T follicular helper cell (primary cell): Measurements from ENCODE around the gene CFAP74.
A peak's percentile ranks its signal among the peaks of the same experiment; 100 is the strongest.
"Not testable (repeated sequence)": the region's sequence is repeated elsewhere in the genome, so short reads cannot be mapped to it uniquely, and the experiment has no call there.

Source experiments
- DNase-seq: peaks from one replicate; pipeline ENCODE4 v3.0.0-alpha.2; 2020; ENCODE audit warnings: low read depth

Gene CFAP74

GRCh38 chr1:1893997-1894353 is 109.6 kb downstream of the CFAP74 start:
- DNase-seq, result no peak

- no peak for DNase-seq
Observed at GRCh38 chr1:1893291-1893985, 110.1 kb downstream of the CFAP74 start.

DNA sequence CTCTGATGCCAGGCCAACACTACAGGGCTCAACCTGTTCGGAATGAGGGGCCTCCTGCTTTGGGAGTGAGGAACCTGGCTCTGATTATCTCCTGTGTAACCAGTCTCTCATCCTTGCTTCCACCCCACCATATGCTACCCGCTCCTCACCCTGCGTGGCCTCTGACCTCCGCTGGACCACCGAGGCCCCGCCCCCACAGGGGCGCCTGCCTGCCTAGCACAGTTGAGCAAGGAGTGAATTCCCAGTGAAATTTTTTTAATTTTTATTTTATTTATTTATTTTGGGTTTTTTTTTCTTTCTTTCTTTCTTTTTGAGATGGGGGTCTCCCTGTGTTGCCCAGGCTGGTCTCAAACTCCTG is 110.8 kb downstream of the CFAP74 start:
- no peak for DNase-seq

- DNase-seq, result no peak
Observed at GRCh38 chr1:1892079-1892762, 111.4 kb downstream of the CFAP74 start.

GRCh38 chr1:1891349-1892078 is 112.1 kb downstream of the CFAP74 start:
- peak; percentile 82 for DNase-seq

- DNase-seq, result peak; percentile 82
Observed at GRCh38 chr1:1890506-1891348, 112.9 kb downstream of the CFAP74 start, which contains the start of gene GNB1. GNB1 (minus strand) TSS chr1:1891087; CDS start chr1:1825453, 65,634 bp downstream.

- peak; percentile 24 for DNase-seq
Observed at GRCh38 chr1:1889847-1890505, 113.6 kb downstream of the CFAP74 start.

DNA sequence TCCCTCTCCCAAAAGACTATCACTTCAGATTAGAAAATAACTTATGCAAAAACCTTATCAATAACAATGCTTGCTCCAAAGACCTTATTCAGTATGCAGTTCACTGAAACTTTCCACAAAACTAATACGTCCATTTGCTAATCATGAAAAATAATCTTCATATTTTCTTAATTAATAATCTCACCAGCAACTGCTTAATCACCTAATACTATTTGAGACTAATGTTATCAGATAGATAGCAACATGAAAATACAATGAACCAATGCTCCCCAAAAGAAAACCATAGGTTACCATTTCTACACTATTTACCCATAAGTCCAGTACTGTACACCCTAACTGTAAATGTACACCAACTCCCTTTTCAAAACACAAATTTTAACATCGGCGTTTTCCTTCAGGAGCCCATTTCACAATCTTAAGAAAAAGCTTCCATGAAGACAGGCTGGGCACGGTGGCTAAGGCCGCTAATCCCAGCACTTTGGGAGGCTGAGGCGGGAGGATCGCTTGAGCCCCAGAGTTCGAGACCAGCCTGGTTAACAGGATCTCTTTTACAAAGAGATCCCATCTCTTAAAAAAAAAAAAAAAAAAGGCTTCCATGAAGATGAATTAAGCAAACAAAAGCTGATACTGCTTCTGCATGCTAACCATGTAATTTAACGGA is 114.4 kb downstream of the CFAP74 start:
- DNase-seq, result no peak

- DNase-seq, result not testable (repeated sequence)
Observed at GRCh38 chr1:1883890-1884289, 119.7 kb downstream of the CFAP74 start.

DNA sequence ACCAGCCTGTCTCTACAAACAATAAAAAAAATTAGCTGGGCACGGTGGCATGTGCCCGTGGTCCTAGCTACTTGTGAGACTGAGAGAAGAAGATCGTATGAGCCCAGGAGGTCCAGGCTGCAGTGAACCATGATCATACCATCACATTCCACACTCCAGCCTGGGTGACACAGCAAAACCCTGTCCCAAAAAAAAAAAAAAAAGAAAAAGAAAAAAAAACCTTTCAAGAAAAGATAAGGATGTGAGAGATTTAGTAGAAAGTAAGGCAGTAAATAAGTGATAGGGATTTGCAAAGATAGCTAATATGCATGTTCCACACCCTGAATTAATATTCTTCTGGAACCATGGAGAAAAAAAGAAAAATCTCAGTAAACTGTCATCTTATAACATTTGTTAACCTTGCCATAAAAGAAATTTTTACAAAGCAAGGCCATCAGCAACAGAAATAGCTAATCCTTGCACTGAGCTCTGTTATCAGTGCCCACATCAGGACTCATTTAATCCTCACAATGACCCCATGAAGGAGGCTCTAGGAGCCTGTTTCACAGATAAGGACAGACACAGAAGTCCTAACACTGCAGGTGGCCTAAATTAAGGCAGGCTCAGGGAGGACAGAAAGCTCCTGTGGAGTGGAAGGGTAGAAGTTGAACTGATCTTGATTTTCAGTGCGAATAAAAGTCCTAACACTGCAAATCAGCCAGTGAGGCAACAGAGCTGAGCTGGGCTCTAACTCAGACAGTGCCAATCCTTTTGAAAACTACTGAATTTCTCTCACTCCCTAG is 120.3 kb downstream of the CFAP74 start:
- DNase-seq, result no peak

- DNase-seq, result no peak
Observed at GRCh38 chr1:1881727-1882126, 121.9 kb downstream of the CFAP74 start.

- no peak for DNase-seq
Observed at GRCh38 chr1:1880617-1881312, 122.8 kb downstream of the CFAP74 start.

DNA sequence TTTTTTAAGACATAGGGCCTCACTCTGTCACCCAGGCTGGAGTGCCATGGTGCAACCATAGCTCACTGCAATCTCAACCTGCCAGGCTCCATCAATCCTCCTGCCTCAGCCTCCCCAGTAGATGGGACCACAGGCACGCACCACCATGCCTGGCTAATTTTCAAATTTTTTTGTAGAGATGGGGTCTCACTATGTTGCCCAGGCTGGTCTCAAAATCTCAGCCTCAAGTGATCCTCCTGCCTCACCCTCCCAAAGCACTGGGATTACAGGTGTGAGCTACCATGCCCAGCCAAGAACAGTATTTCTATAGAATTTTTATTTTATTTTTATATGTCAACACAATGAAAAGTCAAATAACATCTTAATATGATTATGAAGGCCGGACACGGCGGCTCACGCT is 123.6 kb downstream of the CFAP74 start:
- no peak for DNase-seq

DNA sequence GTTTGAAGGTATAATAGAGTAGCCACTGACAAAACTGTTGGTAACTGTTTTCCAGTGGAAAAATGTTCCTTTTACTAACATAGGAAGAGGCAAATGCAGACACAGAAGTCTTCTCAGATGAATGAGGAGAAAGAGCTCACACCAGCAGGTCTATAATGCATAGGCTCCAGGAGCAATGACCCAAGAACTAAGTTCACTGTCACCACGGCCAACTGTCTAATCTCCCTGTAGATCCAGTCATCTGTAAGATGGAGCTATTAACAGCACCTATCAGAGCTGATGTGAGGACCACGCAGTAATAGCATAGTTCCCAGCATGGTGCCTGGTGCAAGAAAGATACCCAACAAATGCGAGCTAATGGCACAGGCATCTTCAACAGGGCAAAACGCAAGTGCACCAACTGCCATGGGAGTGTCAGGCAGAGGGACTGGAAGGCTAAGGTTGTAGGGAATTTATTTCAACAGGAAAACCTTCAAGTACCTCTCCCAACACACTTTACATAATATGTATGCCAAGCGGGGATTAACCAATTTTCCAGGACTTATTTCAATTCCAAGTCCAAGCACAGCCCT is 125.6 kb downstream of the CFAP74 start:
- DNase-seq, result no peak

- no peak for DNase-seq
Observed at GRCh38 chr1:1876335-1876930, 127.2 kb downstream of the CFAP74 start.

GRCh38 chr1:1875932-1876331 is 127.7 kb downstream of the CFAP74 start:
- no peak for DNase-seq

DNA sequence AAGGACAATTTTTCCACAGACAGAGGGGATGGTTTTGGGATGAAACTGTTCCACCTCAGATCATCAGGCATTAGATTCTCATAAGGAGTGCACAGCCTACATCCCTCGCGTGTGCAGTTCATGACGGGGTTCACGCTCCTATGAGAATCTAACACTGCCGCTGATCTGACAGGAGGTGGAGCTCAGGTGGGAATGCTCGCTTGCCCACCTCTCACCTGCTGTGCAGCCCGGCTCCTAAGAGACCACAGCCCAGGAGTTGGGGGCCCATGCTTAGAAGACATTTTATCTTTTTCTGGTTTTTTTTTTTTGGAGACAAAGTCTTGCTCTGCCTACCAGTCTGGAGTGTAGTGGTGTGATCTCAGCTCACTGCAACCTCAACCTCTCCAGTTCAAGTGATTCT is 128.7 kb downstream of the CFAP74 start:
- DNase-seq, result no peak

DNA sequence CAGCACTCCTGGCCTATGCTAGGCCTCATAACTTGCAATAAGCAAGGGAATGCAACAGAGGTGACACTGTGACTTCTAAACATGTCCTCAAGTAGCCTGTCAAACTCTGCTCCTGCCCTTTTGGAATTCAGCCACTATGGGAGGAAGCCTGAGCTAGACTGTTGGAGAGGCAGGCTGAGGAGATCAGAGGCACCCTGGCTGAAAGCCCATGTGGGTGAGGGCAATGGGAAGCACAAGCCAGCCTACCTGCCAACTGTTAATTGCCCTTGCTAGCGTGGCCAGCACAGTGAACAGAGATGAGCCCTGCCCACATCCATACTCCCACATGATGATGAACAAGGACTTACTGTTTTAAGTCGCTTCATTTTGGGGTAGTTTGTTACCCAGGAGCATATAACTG is 130.4 kb downstream of the CFAP74 start:
- DNase-seq, result no peak
